ENCODE data around the gene PRSS2. TPM values are rescaled to one million over a fixed set of nuclear protein-coding genes. Genes with fewer than 3 reads are reported as not detected.
"Not testable (repeated sequence)": the region's sequence is repeated elsewhere in the genome, so short reads cannot be mapped to it uniquely, and the experiment has no call there.

Gene PRSS2
- total RNA-seq, 1 experiment from 2014 or later: not detected

GRCh38 chr7:142752376-142753225 is 18.2 kb upstream of the PRSS2 start:
- intact Hi-C loops (cut with micrococcal nuclease; ENCODE audit: unreplicated experiment): no loop called here
- Histone ChIP-seq H3K9me3 (ENCODE audit: low read depth, low read length, poor library complexity, severe bottlenecking) (no peaks in the 10 kb centered on the region), H3K4me3 (ENCODE audit: low read depth, low read length, poor library complexity, severe bottlenecking) (no peak overlapping the region), H3K36me3 (ENCODE audit: insufficient read depth, low read length, poor library complexity, severe bottlenecking) (no peaks in the 10 kb centered on the region), H3K27me3 (replicated peaks; ENCODE audit: insufficient read depth, low read depth, low read length, poor library complexity) (peaks cover 7% of the 10 kb centered on the region), H3K27ac (ENCODE audit: low read depth, low read length, poor library complexity, severe bottlenecking) (no peak overlapping the region), H3K4me1 (ENCODE audit: insufficient read depth, low read length, poor library complexity, severe bottlenecking) (no peaks in the 10 kb centered on the region)
- ChIA-PET POLR2A (ENCODE audit: low non-redundant PET) (no interaction called here), CTCF (interaction anchor here (1.4 kb wide), 1 partner anchor 31 kb away, joined by 4 read pairs; no protein-coding TSS in a partner anchor)
- BruUV-seq (replicated peaks): no TSS peak
- no peak for TF ChIP-seq EZH2 (IDR thresholded peaks at IDR 0.05; ENCODE audit: borderline replicate concordance, low read depth, low read length, poor library complexity, severe bottlenecking)
- TF ChIP-seq, protein P1, sequence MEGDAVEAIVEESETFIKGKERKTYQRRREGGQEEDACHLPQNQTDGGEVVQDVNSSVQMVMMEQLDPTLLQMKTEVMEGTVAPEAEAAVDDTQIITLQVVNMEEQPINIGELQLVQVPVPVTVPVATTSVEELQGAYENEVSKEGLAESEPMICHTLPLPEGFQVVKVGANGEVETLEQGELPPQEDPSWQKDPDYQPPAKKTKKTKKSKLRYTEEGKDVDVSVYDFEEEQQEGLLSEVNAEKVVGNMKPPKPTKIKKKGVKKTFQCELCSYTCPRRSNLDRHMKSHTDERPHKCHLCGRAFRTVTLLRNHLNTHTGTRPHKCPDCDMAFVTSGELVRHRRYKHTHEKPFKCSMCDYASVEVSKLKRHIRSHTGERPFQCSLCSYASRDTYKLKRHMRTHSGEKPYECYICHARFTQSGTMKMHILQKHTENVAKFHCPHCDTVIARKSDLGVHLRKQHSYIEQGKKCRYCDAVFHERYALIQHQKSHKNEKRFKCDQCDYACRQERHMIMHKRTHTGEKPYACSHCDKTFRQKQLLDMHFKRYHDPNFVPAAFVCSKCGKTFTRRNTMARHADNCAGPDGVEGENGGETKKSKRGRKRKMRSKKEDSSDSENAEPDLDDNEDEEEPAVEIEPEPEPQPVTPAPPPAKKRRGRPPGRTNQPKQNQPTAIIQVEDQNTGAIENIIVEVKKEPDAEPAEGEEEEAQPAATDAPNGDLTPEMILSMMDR (conservative IDR thresholded peaks at IDR 0.05; ENCODE audit: low read depth, low read length): no peak
- no peak for DNase-seq (ENCODE audit: low spot score)

DNA sequence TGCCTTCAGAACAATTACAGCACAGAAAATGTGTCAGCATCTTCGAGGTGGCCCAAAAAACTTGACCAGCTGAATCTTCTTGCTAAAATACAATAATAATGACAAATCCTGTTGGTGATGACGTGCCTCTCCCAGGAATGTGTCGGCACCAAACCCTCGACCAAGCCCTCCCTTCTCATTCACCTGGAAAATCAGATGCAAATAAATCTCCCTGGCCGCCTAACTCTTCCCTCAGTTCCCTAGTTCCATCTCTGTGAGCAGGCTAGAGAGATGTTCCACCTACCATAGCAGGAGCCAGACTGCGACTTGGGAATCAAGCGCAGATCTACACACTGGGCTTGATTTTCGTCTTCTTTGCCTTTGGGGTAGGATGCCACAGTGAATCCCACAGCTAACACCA is 17.4 kb upstream of the PRSS2 start:
- no TSS peak for BruUV-seq (replicated peaks)
- no peaks in the 10 kb centered on the region for H3K9me3 ChIP-seq (ENCODE audit: low read depth, low read length, poor library complexity, severe bottlenecking)
- H3K27ac ChIP-seq (ENCODE audit: low read depth, low read length, poor library complexity, severe bottlenecking): no peak overlapping the region
- H3K4me3 ChIP-seq (ENCODE audit: low read depth, low read length, poor library complexity, severe bottlenecking): no peak overlapping the region
- no peaks in the 10 kb centered on the region for H3K36me3 ChIP-seq (ENCODE audit: insufficient read depth, low read length, poor library complexity, severe bottlenecking)
- TF ChIP-seq, protein P1 (conservative IDR thresholded peaks at IDR 0.05; ENCODE audit: low read depth, low read length): no peak
- TF ChIP-seq EZH2 (IDR thresholded peaks at IDR 0.05; ENCODE audit: borderline replicate concordance, low read depth, low read length, poor library complexity, severe bottlenecking): no peak
- H3K4me1 ChIP-seq (ENCODE audit: insufficient read depth, low read length, poor library complexity, severe bottlenecking): no peaks in the 10 kb centered on the region
- intact Hi-C loops (cut with micrococcal nuclease; ENCODE audit: unreplicated experiment): no loop called here
- ChIA-PET POLR2A (ENCODE audit: low non-redundant PET) (no interaction called here), CTCF (interaction anchor here (1.4 kb wide), 1 partner anchor 30 kb away, joined by 4 read pairs; no protein-coding TSS in a partner anchor)
- no peak for DNase-seq (ENCODE audit: low spot score)
- peaks cover 7% of the 10 kb centered on the region for H3K27me3 ChIP-seq (replicated peaks; ENCODE audit: insufficient read depth, low read depth, low read length, poor library complexity)

DNA sequence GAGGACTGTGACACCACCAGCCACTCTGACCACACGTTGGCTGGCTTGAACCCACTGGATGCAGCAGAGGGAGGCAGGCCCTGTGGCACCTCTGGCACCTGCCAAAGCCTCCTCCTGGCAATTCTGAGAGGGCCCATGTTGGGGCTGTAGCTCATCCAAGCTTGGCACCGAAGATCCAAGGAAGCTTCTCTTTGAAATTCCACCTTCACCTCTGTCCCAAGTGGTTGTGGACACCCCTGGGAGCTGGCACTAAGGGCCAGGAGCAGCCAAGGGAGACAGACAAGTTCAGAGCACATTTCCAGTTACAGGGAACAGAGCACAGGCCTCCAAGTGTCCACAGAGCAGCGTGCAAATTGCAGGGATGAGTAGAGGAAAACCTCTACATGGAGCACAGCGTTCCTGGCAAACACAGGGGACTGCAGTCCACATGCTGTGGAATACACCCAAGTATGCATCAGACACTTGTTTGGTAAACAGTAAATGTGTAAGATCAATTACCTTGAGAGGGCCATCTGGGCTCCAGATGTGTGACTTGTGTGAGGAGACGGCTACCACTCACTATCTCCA is 16.8 kb upstream of the PRSS2 start:
- CTCF ChIA-PET; BruUV-seq (replicated peaks): not testable (repeated sequence)

More for the DNA sequence above, 16.8 kb upstream of the PRSS2 start:
- H3K4me3 ChIP-seq (ENCODE audit: low read depth, low read length, poor library complexity, severe bottlenecking); H3K36me3 ChIP-seq (ENCODE audit: insufficient read depth, low read length, poor library complexity, severe bottlenecking); POLR2A ChIA-PET (ENCODE audit: low non-redundant PET); intact Hi-C loops (cut with micrococcal nuclease; ENCODE audit: unreplicated experiment); DNase-seq (ENCODE audit: low spot score); H3K4me1 ChIP-seq (ENCODE audit: insufficient read depth, low read length, poor library complexity, severe bottlenecking); H3K9me3 ChIP-seq (ENCODE audit: low read depth, low read length, poor library complexity, severe bottlenecking); H3K27ac ChIP-seq (ENCODE audit: low read depth, low read length, poor library complexity, severe bottlenecking); H3K27me3 ChIP-seq (replicated peaks; ENCODE audit: insufficient read depth, low read depth, low read length, poor library complexity): not testable (repeated sequence)
